K562 (cell line): ENCODE results near the gene EML2. TPM values are rescaled to one million over a fixed set of nuclear protein-coding genes. Genes with fewer than 3 reads are reported as not detected.

Experiments used
- ARID3A ChIP-seq: IDR thresholded peaks from 2 replicates; pipeline ENCODE4 v1.6.1; 2012; ENCODE audit warnings: low read depth, low read length, improper control_type of control experiment, borderline replicate concordance
- ASH1L ChIP-seq: fragments of 450-650 bp; IDR thresholded peaks from 2 replicates; pipeline ENCODE4 v1.6.1; 2018; ENCODE audit warnings: borderline replicate concordance, mild to moderate bottlenecking, low read depth; ENCODE audit not compliant: partially characterized antibody
- CTBP1 ChIP-seq: fragments of 450-650 bp; IDR thresholded peaks from 2 replicates; pipeline ENCODE4 v1.6.1; 2016; ENCODE audit warnings: borderline replicate concordance
- DPF2 ChIP-seq: fragments of 450-650 bp; IDR thresholded peaks from 2 replicates; pipeline ENCODE4 v1.6.1; 2016
- KLF1 ChIP-seq: fragments of 450-650 bp; IDR thresholded peaks from 2 replicates; pipeline ENCODE4 v1.6.1; 2016; ENCODE audit warnings: missing genetic modification characterization, missing compliant biosample characterization
- MAZ ChIP-seq, 2 experiments: fragments of 450-650 bp in 1 of 2; sonication (generic) in 1 of 2; formaldehyde crosslinking; IDR thresholded peaks in 1 of 2; conservative IDR thresholded peaks in 1 of 2; 2 replicates each; pipeline versions ENCODE4 v1.4.0 to v1.5.0; 2020; ENCODE audit warnings: mild to moderate bottlenecking in 1 of 2, missing genetic modification reagents in 1 of 2
- MIER1 ChIP-seq: fragments of 450-650 bp; IDR thresholded peaks from 2 replicates; pipeline ENCODE4 v1.6.1; 2016; ENCODE audit warnings: antibody characterized with exemption, mild to moderate bottlenecking, low read depth
- NCOA1 ChIP-seq: fragments of 450-650 bp; IDR thresholded peaks from 2 replicates; pipeline ENCODE4 v1.6.1; 2016; ENCODE audit warnings: low read depth
- PHB ChIP-seq: fragments of 250-450 bp; sonication (Bioruptor Pico); IDR thresholded peaks from 2 replicates; pipeline ENCODE4 v1.5.0; 2021
- POLR2AphosphoS2 ChIP-seq: IDR thresholded peaks from 2 replicates; pipeline ENCODE4 v1.6.1; 2012; ENCODE audit warnings: low read length, improper control_type of control experiment
- RBM22 ChIP-seq: fragments of 200-400 bp; formaldehyde crosslinking; IDR thresholded peaks from 2 replicates; pipeline ENCODE4 v1.6.1; 2018; ENCODE audit warnings: low read length, low read depth; ENCODE audit not compliant: poor library complexity, severe bottlenecking
- TBL1XR1 ChIP-seq, 2 experiments: IDR thresholded peaks; 2 replicates each; pipeline ENCODE4 v1.6.1; 2012; ENCODE audit warnings: improper control_type of control experiment in 2 of 2, low read length in 2 of 2, mild to moderate bottlenecking in 1 of 2
- TCF7L2 ChIP-seq: fragments of 150-350 bp; IDR thresholded peaks from 2 replicates; pipeline ENCODE4 v1.6.1; 2016; ENCODE audit warnings: low read depth, mild to moderate bottlenecking, low read length, moderate library complexity
- TFAP4 ChIP-seq: sonication (generic); formaldehyde crosslinking; IDR thresholded peaks from 2 replicates; pipeline ENCODE4 v1.8.0; 2022; ENCODE audit warnings: missing genetic modification reagents, mild to moderate bottlenecking, moderate library complexity, borderline replicate concordance
- VEZF1 ChIP-seq: fragments of 200-800 bp; sonication (Bioruptor generic); IDR thresholded peaks from 2 replicates; pipeline ENCODE4 v1.6.1; 2017; ENCODE audit warnings: missing genetic modification characterization, missing compliant biosample characterization
- ZBTB34 ChIP-seq: fragments of 250-450 bp; sonication (Bioruptor Pico); IDR thresholded peaks from 2 replicates; pipeline ENCODE4 v1.8.0; 2021; ENCODE audit warnings: mild to moderate bottlenecking, moderate library complexity
- ZBTB5 ChIP-seq: fragments of 450-650 bp; IDR thresholded peaks from 2 replicates; pipeline ENCODE4 v1.6.1; 2017; ENCODE audit warnings: antibody characterized with exemption
- ZNF507 ChIP-seq: conservative IDR thresholded peaks from 2 replicates; pipeline ENCODE4 v1.6.1; 2017; ENCODE audit warnings: missing genetic modification characterization, missing compliant biosample characterization
- ZNF696 ChIP-seq: fragments of 250-450 bp; sonication (Bioruptor Pico); conservative IDR thresholded peaks from 2 replicates; pipeline ENCODE4 v1.4.0; 2020; ENCODE audit warnings: mild to moderate bottlenecking, moderate library complexity
- ZNF785 ChIP-seq: fragments of 250-450 bp; sonication (Bioruptor Pico); IDR thresholded peaks from 2 replicates; pipeline ENCODE4 v1.4.0; 2020; ENCODE audit warnings: mild to moderate bottlenecking
- polyA plus RNA-seq, 8 experiments: library from polyadenylated mRNA; depleted of rRNA in 4 of 8; stranded (reverse) in 5 of 8; unstranded in 3 of 8; fragments of >200 nt; fragmentation: Nextera tagmentation in 2 of 8; fragmentation: Illumina TruSeq in 1 of 8; extraction: Ambion mirVana in 2 of 8; extraction: Trizol in 1 of 8; gene quantifications; 2 replicates each; pipeline versions ENCODE4 v1.2.1 to v1.2.3, GENCODE V29; 2011 to 2014; ENCODE audit warnings: inconsistent platforms in 1 of 8, missing spikeins in 1 of 8
- total RNA-seq, 7 experiments: library from RNA; depleted of rRNA in 6 of 7; stranded (reverse); fragments of >200 nt in 6 of 7; fragmentation: Illumina TruSeq in 2 of 7; extraction: Trizol in 2 of 7; gene quantifications; 2 replicates each; pipeline versions ENCODE4 v1.2.1 to v1.2.3, GENCODE V29; 2011 to 2021; ENCODE audit warnings: low replicate concordance in 1 of 7

The EML2 gene
- total and polyA plus RNA-seq, 9 of the 15 experiments (the other 6 are each of a cell fraction or from before 2014, with no cell fraction given), result 2.6 to 69.6 (median 24.8) TPM

GRCh38 chr19:45638930-45639729 lies at the start of gene EML2 (continued):
- TF ChIP-seq TFAP4, result peak; percentile 15; the same call in 1 of the 2 replicates
- TF ChIP-seq KLF1, result no peak
- TF ChIP-seq NCOA1, result no peak
- no peak; the same call in 1 of the 2 replicates for TF ChIP-seq DPF2
- TF ChIP-seq PHB (CRISPR knock-in tag), result no peak
- TF ChIP-seq ASH1L, result no peak
- no peak for TF ChIP-seq ZNF785 (CRISPR knock-in tag)
- TF ChIP-seq CTBP1, result 0 out of 2 replicates have a peak, but pooled peaks have one; percentile 31
- no peak for TF ChIP-seq TBL1XR1 (IDR thresholded peaks at IDR 0.05; ENCODE audit: low read length in 2 of 2)
- TF ChIP-seq ZNF507, result no peak
- TF ChIP-seq RBM22, result no peak
- TF ChIP-seq ARID3A, result no peak
- no peak for TF ChIP-seq ZBTB34 (CRISPR knock-in tag)
- no peak for TF ChIP-seq TCF7L2
- no peak for TF ChIP-seq POLR2AphosphoS2
- TF ChIP-seq MIER1, result peak; percentile 35; the same call in 1 of the 2 replicates
- peak; percentile 56 to 59; a peak in 2 of 4 replicates for TF ChIP-seq MAZ (CRISPR knock-in tag; conservative IDR thresholded peaks at IDR 0.05 in 1 of 2, IDR thresholded peaks at IDR 0.05 in 1 of 2)
- peak; percentile 58 for TF ChIP-seq VEZF1 (CRISPR knock-in tag)
- TF ChIP-seq ZBTB5, result no peak
- no peak for TF ChIP-seq ZNF696 (CRISPR knock-in tag)
